Activated CD4-positive, alpha-beta T cell treated with anti-CD3 and anti-CD28 coated beads, Interleukin-2, amount 50 U/mL, for 4 hours (primary cell): Measurements from ENCODE around the gene RNF213.
"Not testable (repeated sequence)": the region's sequence is repeated elsewhere in the genome, so short reads cannot be mapped to it uniquely, and the experiment has no call there.

Source experiments
- DNase-seq, 2 experiments: peaks; one replicate each; pipeline ENCODE4 v3.0.0-alpha.2; 2020

The RNF213 gene

DNA sequence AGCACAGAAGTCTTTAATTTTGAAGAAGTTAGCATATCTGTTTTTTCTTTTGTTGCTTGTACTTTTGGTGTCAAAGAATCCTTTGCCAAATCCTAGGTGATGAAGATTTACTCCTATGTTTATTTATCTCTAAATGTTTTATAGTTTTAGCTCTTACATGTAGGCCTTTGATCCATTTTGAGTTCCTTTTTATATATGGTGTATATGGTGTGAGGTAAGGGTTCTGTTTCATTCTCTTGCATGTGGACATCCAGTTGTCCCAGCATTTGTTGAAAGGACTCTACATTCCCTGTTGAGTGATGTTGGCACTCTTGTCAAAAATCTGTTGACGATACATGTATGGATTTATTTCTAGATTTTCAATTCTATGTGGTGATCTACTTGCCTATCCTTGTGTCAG lies 62.2 kb downstream of the RNF213 start:
- no peak for DNase-seq

GRCh38 chr17:80323982-80324381 lies 63.3 kb downstream of the RNF213 start:
- DNase-seq: no peak

DNA sequence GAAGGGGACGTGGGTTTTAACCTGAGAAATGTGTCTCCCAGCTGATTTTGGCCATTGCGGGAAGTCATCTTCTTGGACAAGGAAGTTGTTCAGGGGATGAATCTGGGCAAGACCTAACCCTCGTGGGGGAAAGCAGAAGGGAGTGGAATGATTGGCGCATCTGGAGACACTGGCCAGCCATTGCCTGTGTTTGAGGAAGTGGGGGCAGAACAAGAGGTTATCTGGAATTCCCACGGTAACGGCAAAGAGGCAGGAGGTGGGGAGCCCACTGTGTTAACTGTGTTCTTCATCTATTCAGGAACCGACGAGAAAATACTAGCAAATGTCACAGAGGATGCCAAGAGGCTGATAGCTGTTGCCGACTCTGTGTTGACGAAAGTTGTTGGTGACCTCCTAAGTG lies 66.9 kb downstream of the RNF213 start:
- DNase-seq: no peak

GRCh38 chr17:80328634-80329380 lies 68.2 kb downstream of the RNF213 start:
- no peak for DNase-seq

DNA sequence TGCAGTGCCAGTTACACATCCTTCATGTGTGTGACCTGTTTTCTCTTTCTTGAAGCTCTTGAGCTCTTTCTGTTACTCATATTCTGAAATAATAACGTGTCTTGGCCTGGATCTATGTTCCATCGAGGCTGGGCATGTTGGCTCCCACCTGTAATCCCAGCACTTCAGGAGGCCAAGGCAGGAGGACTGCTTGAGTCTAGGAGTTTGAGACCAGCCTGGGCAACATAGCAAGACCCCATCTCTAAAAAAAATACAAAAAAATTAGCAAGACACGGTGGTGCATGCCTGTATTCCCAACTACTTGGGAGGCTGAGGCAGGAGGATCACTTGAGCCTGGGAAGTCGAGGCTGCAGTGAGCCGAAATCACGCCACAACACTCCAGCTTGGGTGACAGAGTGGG lies 68.8 kb downstream of the RNF213 start:
- DNase-seq: not testable (repeated sequence)

DNA sequence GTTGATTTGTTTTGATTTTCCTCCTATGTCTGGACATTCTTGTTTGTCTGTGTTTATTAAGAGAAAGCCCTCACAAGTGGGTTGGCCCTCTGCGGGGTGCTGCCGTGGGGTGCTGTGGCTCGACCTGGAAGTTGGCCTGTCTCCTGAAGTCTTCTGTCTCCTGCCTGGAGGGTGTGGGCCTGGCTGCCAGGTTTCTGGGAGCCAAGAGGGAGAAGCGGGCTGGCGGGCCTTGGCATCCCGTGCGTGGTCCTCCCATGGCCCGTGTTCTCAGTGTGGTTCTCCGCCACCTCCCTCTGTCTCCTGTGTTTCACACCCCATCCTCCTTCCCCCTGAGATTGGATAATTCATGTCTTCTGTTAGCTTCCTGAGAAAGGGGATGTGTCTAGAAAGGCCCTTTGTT lies 69.6 kb downstream of the RNF213 start:
- DNase-seq: no peak

GRCh38 chr17:80330938-80331337 lies 70.3 kb downstream of the RNF213 start:
- not testable (repeated sequence) for DNase-seq

- no peak for DNase-seq
Measured at GRCh38 chr17:80331820-80332219, 71.2 kb downstream of the RNF213 start.

DNA sequence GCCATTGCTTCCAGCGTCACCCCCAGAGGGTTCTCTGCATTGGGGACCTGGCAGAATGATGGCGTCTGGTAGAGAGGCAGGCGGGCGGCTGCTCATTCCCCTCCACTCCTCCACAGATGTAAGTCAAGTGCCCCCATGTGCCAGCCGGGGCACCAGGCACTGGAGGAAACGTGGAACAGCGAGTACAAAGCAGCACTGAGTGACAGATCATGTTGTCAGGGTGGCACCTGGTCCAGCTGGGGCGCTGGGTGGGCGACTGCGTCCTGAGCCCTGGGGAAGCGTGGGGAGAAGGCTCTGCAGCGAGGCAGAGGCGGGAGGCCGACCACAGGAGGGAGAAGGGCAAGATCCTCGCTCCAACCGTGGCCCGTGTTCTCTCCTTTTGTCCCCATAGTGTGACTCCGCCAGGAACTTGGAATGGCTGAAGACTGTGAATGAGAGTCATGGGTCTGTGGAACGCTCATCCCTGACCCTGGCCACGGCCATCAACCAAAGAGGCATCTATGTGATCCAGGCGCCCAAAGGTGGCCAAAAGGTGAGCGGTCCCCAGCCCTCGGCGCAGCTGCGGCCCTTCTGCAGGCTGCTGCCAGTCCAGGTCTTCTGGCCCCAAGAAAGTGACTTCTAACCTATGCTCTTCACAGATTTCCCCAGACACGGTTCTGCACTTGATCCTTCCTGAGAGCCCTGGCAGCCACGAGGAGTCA lies 76.7 kb downstream of the RNF213 start:
- no peak for DNase-seq

GRCh38 chr17:80339118-80339517 lies 78.5 kb downstream of the RNF213 start:
- DNase-seq: no peak

GRCh38 chr17:80339731-80340456 lies 79.2 kb downstream of the RNF213 start:
- no peak for DNase-seq

DNA sequence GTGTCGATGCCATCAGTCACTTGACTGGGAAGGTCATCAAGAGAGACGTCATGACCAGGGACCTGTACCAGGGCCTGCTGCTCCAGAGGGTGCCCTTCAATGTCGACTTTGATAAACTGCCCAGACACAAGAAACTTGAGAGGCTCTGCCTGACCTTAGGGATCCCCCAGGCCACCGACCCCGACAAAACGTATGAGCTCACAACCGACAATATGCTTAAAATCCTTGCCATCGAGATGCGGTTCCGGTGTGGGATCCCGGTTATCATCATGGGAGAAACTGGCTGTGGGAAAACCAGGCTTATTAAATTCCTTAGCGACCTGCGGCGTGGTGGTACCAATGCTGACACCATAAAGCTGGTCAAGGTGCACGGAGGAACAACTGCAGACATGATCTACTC lies 84.7 kb downstream of the RNF213 start:
- DNase-seq: no peak

DNA sequence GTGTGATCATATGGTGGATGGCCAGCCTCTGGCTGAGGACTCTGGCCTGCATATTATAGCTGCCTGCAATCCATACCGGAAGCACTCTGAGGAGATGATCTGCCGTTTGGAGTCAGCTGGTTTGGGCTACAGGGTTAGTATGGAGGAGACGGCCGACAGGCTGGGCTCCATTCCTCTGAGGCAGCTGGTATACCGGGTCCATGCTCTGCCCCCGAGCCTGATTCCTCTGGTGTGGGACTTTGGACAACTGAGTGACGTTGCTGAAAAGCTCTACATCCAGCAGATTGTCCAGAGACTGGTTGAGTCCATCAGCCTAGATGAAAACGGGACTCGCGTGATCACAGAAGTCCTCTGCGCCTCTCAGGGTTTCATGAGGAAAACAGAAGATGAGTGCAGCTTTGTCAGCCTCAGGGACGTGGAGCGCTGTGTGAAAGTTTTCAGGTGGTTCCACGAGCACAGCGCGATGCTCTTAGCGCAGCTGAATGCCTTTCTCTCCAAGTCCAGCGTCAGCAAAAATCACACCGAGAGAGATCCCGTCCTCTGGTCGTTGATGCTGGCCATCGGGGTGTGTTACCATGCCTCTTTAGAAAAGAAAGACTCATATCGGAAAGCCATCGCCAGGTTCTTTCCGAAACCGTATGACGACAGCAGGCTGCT lies 85.3 kb downstream of the RNF213 start:
- DNase-seq: no peak

DNA sequence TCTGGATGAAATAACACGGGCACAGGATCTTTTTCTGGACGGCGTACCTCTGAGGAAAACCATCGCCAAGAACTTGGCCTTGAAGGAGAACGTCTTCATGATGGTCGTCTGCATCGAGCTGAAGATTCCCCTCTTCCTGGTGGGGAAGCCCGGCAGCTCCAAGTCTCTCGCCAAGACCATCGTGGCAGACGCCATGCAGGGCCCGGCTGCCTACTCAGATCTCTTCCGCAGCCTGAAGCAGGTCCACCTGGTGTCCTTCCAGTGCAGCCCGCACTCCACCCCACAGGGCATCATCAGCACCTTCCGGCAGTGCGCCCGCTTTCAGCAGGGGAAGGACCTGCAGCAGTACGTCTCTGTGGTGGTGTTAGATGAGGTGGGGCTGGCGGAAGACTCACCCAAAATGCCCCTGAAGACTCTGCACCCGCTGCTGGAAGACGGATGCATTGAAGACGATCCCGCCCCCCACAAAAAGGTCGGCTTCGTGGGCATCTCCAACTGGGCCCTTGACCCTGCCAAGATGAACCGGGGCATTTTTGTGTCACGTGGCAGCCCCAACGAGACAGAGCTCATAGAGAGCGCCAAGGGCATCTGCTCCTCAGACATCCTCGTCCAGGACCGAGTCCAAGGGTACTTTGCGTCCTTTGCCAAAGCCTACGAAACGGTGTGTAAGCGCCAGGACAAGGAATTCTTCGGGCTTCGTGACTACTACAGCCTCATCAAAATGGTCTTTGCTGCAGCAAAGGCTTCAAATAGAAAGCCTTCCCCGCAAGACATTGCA lies 86.0 kb downstream of the RNF213 start:
- no peak for DNase-seq

DNA sequence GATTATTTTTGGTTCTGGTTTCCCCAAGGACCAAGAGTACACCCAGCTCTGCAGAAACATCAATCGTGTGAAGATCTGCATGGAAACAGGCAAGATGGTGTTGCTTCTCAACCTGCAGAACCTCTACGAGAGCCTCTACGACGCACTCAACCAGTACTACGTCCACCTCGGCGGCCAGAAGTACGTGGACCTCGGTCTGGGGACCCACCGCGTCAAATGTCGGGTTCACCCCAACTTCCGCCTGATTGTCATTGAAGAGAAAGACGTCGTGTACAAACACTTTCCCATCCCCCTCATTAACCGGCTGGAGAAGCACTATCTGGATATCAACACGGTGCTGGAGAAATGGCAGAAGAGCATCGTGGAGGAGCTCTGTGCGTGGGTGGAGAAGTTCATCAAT lies 86.9 kb downstream of the RNF213 start:
- DNase-seq: no peak

DNA sequence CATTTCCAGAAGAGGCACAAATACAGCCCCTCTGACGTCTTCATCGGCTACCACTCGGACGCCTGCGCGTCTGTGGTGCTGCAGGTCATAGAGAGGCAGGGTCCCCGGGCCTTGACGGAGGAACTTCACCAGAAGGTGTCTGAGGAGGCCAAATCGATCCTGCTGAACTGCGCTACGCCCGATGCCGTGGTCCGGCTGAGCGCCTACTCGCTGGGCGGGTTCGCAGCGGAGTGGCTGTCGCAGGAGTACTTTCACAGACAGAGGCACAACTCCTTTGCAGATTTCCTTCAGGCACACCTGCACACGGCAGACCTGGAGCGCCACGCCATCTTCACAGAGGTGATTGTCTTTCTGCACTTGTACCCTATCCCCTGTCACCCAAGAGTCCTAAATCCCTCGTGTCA lies 87.3 kb downstream of the RNF213 start:
- DNase-seq: no peak

- no peak for DNase-seq
Measured at GRCh38 chr17:80348551-80349150, 88.0 kb downstream of the RNF213 start.

GRCh38 chr17:80349151-80349651 lies 88.5 kb downstream of the RNF213 start:
- DNase-seq: no peak

- DNase-seq: no peak
Measured at GRCh38 chr17:80349751-80350150, 89.1 kb downstream of the RNF213 start.

GRCh38 chr17:80352216-80352895 lies 91.7 kb downstream of the RNF213 start:
- DNase-seq: no peak

- DNase-seq: no peak
Measured at GRCh38 chr17:80352991-80353665, 92.5 kb downstream of the RNF213 start.
